GF-D8 (cell line): ENCODE data around the gene ACO2.
A peak's percentile ranks its signal among the peaks of the same experiment; 100 is the strongest.
"Not testable (repeated sequence)": the region's sequence is repeated elsewhere in the genome, so short reads cannot be mapped to it uniquely, and the experiment has no call there.

Experiments used
- DNase-seq: peaks from one replicate; lab custom pipeline; 2025; lab: John Stamatoyannopoulos, UW

Gene ACO2

DNA sequence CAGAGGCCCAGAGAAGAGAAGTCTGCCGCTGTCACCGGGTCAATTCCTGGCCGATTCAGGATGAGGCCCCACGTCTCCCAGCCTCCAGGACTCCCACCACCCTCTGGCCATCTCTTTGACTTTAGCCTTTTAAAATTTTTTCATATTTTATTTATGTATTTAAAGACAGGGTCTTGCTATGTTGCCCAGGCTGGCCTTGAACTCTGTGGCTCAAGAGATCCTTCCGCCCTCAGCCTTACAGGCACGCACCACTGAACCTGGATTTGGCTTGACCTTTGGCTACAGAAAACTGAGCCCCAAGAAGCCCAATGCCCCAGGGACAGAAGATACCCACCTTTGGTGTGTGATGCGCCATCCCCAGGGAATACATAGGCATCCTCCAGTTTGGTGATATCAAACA lies 71.4 kb downstream of the ACO2 start:
- DNase-seq = no peak

DNA sequence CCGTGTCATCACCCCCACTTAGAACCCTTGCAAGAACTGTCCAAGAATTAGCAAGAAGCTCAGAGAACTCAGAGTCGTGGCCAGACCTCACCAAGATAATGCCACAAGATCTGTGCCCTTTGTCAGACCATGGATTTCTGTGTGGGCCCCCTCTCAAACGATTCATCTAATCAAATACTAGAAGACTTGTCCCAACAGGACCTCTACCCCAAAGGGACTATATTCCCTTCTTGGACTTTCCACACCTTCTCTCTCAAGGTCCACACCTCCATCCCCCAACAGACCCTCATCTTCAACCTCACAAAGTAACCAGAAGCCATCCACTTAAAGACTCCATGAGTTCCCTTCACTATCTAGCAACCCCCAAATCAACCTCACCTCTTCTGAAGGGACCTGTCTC lies 72.6 kb downstream of the ACO2 start:
- DNase-seq = no peak

DNA sequence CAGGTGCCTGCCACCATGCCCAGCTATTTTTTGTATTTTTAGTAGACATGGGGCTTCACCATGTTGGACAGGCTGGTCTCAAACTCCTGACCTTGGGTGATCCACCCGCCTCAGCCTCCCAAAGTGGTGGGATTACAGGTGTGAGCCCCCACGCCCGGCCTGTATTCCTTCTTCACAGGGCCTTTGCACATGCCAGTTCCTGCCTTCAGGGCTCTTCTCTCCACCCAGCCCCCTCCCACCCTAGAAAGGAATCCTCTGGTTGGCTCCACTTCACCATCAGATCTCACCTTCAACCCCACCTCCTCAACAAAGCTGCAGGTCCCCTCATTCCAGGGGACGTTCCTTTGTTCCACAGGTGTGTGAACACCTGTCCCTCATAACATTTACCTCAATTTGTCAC lies 73.3 kb downstream of the ACO2 start:
- DNase-seq = no peak

DNA sequence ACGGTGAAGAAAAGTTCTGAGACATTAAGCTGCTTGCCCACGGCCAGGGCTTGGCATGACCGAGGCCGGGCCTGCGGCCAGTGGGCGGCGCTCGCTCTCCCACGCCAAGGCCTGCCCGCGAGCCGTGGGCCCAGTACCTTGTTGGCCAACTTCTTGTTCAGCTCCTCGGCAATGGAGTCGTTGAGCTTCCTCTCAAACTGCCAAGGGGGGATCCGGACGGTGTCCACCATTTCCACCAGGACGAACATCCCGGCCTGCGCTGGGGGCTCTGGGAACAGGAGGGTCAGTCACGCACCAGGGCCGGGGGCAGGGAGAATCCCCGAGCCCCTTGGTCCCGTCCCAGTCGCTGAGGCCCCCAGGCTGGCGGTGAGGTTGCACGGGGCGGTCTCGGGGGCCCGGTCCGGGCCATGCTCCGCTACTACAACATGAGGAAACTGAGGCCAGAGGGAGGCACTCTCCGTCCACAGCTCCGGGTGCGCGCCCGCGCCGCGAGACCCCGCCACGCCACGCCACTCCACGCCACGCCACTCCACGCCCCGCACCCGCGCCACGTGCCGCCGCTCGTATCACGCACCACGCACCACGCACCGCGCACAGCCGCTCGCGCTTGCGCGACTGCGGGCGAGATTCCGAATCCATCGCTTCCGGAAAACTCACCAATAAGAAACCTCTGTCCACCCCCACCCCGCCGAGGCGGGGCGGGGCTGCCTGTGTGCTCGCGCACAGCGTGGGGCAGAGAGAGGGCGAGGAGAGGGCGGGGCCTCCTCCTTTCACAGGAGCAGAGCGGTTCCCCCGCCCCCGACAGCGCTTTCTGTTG lies 75.1 kb downstream of the ACO2 start, which contains the start of gene POLR3H:
TSS of gene POLR3H (minus strand) at position 617 of the 817 bp plus-strand sequence. CDS start at position 248, 369 bp downstream.
- DNase-seq = peak; percentile 90

DNA sequence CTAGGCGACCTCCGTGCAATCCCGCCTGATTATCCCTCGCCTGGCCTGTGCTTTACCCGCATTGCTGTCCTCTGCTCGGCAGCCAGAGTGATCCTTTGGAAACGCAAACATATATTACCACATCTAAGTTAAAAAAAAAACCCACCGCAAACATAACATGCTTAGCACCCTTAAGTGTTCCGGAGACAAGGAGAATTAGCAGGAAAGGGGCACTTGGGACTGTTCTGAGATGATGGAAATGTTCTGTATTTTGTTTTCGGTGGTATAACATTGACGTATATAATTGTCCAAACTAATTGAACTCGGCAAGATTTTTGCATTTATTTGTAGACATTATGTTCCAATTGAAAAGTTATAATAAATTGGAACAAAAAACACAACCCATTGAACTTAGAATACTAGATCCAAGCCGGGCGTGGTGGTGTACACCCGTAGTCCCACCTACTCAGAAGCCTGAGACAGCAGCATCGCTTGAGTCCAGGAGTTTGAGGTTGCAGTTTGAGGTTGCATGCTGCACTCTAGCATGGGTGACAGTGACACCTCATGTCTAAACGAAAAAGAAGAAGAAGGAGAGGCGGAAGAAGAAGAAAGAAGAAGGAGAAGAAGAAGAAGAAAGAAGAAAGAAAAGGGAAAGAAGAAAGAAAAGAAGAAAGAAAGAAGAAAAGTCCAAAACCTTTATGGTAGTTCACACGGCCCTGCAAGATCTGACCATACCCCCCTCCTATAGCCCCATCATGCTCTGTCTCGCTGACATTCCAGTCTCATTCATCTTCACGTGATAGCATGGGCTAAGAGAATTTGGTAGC lies 76.0 kb downstream of the ACO2 start:
- no peak for DNase-seq

DNA sequence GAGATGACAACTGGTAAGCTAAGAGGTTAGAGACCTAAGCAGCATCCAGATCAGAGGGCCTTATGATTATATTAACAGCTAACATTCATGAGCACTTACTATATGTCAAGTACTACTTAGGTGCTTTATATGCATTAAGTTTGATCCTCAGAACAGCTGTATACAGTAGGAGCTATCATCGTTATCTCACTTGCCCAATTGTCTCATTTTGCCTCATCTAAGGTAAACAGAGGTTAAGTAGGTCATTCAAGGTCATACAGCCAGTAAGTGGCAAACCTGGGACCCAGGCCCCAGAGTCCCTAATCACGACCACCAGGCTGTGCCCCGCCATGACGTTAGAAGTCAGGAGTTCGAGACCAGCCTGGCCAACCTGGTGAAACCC lies 79.9 kb downstream of the ACO2 start:
- DNase-seq = no peak

DNA sequence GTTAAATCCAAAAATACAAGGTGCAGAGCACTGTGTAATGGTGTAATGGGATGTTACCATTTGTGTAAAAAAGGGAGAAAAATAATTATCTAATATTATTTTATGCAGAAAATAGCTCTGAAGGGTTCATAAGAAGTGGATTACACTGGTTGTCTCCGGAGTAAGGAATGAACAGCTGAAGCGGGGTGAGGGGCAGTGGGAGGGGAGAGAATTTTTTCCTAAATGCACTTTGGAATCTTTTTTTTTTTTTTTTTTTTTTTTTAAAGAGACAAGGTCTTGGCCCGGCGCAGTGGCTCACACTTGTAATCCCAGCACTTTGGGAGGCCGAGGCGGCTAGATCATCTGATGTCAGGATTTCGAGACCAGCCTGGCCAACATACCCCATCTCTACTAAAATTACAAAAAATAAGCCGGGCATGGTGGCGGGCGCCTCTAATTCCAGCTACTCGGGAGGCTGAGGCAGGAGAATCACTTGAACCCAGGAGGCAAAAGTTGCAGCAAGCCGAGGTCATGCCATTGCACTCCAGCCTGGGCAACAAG lies 82.1 kb downstream of the ACO2 start:
- no peak for DNase-seq

DNA sequence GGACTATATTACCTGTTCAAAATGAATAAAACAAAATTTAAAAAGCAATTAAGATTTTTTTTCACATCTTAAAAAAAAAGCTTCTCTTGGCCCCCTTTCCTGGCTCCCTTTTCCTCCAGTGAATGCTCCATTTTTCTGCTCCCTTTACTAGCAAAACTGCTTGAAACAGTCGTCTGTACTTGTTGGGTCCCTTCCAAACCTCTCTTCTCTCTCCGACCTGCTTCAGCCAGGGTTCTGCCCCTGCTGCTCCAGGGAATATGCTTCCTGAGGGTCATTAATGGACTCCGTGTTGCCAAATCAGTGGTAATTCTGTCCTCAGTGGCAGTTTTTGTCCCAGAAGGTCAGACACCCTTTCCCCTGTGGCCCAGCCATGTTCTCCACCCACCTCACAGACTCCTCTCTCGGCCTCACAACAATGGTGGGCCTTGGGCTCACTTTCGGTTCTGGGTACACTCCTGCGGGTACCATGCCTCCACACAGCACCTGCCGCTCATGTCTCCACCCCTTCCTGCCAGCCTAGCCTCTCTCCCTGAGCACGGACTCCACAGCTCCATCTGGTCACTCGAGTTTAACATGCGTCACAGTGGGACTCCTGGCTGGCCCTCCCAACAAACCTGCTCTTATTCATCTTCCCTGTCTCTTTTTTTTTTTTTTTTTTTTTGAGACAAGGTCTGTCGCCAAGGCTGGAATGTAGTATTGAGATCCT lies 83.1 kb downstream of the ACO2 start:
- no peak for DNase-seq

DNA sequence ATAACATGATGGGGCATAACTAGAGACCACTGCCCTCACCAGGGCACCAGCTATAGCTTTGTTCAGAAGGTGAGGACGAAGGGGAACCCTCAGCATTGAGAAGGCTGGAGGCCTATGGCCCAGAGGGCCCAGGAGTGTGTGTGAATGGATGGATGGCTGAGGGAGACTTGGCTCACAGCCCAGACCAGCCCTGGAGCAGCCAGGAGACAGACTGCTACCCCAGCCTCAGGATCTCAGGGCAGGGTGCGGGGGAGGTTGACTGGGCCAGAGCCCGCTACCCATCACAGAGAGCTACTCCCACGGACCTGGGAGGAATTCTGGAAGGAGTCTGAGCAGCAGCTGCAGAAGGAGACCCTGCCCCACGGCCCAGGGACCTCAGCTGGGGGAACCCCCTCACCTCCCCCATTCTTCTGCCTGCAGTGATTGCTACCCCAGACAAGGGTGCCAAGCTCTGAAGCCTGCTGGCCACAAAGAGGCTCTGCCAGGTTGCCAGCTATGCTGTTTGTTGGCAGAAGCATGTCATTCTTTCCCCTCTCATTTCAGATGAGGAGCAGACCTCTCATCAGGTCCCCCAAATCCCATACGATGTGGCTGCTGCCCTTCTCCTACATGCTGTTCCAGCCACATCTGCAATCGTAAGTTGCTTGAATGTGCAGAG lies 86.5 kb downstream of the ACO2 start:
- no peak for DNase-seq

DNA sequence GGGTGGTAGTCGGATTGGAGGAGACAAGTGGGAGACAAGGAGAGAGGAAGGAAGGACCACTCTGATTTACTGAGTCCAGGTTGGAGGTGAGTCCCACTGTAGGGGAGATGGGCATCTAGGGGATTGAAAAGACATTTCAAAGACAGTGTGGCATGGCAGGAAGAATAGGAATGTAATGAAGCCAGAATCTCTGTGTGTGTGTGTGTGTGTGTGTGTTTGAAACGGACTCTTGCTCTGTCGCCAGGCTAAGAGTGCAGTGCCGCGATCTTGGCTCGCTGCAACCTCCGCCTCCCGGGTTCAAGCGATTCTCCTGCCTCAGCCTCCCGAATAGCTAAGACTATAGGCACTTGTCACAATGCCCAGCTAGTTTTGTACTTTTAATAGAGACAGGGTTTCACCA lies 87.6 kb downstream of the ACO2 start:
- no peak for DNase-seq

DNA sequence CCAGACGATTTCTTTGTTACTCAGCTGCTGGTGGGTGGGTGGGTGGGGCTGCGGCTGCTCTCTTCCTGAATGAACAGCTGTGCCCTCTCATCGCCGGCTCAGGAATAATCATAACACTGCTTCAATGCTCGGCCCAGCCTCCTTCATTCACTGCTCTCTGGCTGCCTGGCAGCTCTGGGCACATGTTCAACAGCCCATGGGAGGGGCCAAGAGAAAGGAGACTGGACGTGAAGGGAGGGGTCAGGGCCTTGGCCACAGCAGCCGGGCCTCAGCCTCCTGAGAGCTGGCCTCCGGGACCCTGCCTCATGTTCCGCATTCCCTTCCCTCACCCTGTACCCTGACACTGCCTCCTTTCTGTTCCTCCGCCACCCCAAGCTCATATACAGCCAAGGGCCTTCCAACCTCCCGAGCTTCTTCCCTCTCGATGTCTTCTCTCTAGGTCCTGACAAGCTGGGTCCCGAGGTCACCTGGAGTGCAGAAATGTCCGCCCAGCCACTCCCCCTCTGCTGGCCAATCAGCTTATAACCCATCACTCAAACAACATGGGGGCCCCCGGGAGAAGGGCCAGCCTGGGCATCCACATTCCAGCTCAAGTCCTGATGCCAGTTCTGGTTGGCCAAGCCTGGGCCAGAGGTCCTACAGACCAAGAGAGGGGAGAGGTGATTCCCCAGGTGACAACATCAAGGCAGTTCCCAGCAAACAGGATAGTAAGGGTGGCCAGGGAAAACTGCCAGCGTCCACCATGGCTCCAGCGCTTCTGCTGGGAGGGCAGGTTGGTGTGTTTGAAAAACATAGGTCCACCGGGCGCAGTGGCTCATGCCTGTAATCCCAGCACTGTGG lies 88.7 kb downstream of the ACO2 start:
- no peak for DNase-seq

DNA sequence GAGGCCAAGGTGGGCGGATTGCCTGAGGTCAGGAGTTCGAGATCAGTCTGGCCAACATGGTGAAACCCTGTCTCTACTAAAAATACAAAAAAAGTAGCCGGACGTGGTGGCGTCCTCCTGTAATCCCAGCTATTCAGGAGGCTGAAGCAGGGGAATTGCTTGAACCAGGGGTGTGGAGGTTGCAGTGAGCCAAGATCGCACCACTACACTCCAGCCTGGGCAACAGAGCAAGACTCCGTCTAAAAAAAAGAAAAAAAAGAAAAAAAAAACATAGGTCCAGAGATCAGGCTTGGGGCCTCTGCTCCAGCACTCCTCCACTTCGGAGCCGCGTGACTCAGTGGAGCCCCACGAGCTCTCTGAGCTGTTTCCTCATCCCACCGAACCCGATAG lies 89.3 kb downstream of the ACO2 start:
- not testable (repeated sequence) for DNase-seq

DNA sequence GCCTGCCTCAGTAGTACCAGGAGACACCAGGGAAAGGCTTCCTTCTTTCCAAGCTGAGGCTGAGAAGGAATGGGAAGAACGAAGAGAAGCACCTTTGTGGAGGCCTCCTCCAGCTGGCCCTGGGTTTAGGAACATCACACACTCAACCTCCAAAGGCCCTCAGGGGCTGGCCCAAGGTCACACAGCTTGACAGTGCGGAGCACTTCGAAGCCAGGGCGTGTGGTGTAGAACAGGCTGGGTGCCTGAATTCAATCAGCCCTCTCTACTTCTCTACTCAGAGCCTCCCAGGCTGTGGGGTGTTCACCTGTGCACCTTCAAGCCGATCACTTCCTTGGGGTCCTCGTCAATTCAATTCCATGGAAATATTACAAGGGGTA lies 91.2 kb downstream of the ACO2 start:
- DNase-seq = no peak

DNA sequence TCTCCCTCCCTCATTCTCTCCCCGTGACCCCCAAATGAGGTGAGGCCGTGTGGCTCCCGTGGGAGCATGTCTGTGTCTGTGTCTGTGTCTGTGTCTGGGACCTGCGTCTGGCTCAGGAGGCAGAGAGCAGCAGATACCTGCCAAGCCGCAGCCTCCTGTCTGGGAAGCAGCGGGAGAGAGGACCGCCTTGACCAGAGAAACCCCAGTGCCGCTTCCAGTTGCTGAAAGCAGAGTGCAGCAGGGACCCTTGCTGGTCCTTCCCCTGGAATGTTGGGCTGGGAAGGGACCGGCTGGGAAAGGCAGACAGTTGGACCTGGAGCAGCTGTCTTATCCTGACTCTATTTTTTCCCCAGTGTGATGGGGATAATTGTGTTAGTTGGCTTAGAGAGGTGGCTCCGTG lies 92.4 kb downstream of the ACO2 start:
- no peak for DNase-seq

DNA sequence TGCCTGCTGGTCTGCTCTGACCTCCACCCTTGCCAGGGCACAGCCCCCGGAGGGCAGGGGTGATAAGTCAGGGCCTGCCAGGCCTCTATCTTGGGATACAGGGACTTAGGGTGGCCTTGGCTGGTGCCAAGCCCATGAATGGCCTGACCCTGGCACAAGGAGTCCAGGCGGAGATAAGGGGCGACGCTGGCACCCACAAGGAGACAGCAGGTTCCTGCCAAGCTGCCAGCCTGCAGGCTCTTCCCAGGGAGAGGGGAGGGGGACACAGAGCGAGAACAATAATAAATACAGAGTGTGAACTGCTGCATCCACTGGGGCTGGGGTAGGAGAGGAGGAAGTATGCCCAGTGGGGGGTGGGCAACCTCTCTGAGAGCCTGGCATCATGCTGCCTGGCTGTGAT lies 92.9 kb downstream of the ACO2 start:
- DNase-seq = no peak

DNA sequence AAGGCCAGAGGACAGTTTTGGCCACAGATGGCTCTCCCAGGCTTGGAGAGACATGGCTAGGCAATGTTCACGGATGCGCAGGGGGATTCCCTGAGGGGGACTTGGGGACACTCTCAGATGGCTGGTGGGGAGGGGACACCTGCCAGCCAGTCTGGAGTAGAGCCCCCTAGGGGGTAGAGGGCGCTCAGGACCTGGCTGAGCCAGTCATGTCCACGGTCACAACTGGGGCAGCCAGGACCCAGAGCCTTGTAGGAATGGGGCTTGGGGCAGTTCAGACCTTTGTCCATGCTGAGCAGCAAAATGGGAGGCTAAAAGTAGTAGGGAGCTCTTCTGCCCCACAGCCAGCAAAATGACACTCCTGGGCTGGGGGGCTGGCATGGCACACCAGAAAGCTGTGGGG lies 93.5 kb downstream of the ACO2 start:
- DNase-seq = no peak

DNA sequence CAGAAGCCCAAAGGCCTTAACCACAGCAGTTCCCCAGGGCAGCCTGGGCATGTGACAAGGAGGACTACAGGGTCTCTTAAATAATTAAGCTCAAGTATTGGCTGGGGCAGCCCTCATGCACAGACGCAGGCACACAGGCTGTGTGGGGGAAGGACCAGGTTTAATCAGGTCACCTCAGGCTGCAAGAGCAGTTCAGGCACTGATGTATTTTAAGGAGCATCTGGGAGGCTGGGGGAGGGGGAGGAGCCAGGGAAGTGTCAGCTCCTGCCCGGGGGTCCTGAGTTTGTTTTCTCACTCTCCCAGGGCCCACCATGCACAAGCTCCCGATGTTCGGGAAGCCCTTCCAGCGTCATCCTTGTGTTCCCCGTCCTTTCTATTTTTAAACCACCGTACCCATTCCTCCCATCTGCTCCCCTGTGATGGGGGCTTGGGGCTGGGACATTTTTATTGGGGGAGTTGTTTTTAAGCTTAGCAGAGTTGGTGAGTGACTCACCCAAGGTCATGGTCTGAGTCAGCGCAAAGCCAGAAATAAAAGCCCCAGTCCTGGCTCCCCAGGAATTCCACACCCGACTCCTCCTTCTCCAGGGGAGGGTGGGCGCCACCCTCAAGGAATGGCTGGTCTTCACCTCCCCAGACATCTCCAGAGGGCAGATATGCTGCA lies 94.3 kb downstream of the ACO2 start:
- no peak for DNase-seq

DNA sequence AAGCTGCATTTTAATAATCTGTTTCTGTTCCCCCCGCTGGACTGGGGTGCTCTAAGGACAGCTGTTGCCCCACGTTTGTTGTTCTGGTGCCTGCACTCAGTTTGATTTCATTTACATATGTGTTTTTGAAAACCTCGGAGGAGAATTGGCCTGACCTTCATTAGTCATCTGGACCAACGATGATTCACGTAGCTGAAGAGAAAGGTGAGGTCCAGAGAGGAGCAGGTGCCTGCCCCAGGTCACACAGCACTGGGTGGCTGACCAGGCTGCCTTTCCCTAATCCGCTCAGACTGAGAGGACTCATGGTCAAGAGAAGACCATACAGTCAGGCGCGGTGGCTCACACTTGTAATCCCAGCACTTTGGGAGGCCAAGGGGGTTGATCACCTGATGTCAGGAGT lies 95.6 kb downstream of the ACO2 start:
- DNase-seq = no peak

DNA sequence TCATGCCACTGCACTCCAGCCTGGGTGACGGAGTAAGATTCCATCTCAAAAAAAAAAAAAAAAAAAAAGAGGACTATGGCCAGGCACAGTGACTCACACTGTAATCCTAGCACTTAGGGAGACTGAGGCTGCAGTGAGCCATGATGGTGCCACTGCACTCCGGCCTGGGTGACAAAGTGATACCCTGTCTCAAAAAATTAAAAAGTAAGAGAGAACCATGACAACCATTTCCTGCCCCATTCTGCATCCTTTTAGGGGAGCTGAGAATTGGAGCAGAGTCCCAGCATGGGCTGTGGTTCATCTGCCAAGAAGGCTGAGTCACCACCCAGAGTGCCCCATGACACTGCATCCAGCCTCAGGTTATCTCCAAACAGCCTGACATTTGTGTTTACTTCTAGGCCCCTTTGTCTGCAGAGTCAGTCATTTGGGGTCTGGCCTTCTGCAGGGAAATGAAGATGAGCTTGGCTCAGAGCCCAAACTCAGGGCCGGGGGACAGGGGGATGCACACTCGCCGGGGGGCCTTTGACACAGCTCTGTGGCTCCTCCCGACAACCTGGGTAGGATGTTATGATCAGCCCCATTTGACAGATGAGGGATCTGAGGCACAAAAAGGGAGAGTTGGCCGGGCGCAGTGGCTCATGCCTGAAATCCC lies 96.6 kb downstream of the ACO2 start:
- DNase-seq = no peak

DNA sequence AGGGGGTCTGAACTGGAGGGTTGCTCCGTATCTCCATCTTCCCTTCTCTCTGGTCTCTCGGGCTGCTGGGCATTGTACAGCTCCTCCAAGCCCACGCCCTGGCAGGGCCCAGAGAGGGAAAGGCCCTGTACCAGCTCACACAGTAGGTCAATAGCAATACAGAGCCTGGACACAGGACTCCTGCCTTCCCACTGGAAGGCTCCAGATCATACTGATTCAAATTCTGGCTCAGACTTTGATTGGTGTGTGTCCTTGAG lies 98.5 kb downstream of the ACO2 start:
- DNase-seq = no peak
